Left ventricle myocardium inferior (tissue), 1 donor: ENCODE data around the gene SRR. TPM values are rescaled to one million over a fixed set of nuclear protein-coding genes. Genes with fewer than 3 reads are reported as not detected.

Source experiments
- DNase-seq: peaks from one replicate; pipeline ENCODE4 v3.0.0-alpha.2; 2020
- H3K27ac ChIP-seq: fragments of 200-600 bp; replicated peaks from 2 replicates; pipeline ENCODE4 v1.8.0; 2021
- H3K27me3 ChIP-seq: fragments of 200-600 bp; 2 replicates; pipeline ENCODE4 v1.8.0; 2021; ENCODE audit warnings: low read depth
- H3K36me3 ChIP-seq: fragments of 200-600 bp; 2 replicates; pipeline ENCODE4 v1.8.0; 2021
- H3K4me1 ChIP-seq: fragments of 200-600 bp; 2 replicates; pipeline ENCODE4 v1.8.0; 2021
- H3K4me3 ChIP-seq: fragments of 200-600 bp; 2 replicates; pipeline ENCODE4 v1.8.0; 2021; ENCODE audit warnings: mild to moderate bottlenecking, moderate library complexity
- H3K9me3 ChIP-seq: fragments of 200-600 bp; replicated peaks from 2 replicates; pipeline ENCODE4 v1.8.0; 2021
- intact Hi-C: fragments of 100-400 bp; cut with micrococcal nuclease; formaldehyde crosslinking; loops from one replicate; pipeline ENCODE4 v1.11.0; 2022
- total RNA-seq: library from RNA; stranded (reverse); fragmentation: NEBNext Ultra II Directional; extraction: Animal tissue kit (Norgen Biotek cat#: 25700); gene quantifications from one replicate; pipeline ENCODE4 v1.2.1, GENCODE V29; 2021
- TF ChIP-seq, protein P1 (sequence below): fragments of 200-600 bp; IDR thresholded peaks from 2 replicates; pipeline ENCODE4 v1.8.0; 2021; ENCODE audit warnings: antibody characterized with exemption, mild to moderate bottlenecking, borderline replicate concordance
- donor health status: DM: no; HTN: yes; CAD: no; lungs with severe emphysema.

Gene SRR
- total RNA-seq, 1 donor from 2014 or later = 8.2 TPM

DNA sequence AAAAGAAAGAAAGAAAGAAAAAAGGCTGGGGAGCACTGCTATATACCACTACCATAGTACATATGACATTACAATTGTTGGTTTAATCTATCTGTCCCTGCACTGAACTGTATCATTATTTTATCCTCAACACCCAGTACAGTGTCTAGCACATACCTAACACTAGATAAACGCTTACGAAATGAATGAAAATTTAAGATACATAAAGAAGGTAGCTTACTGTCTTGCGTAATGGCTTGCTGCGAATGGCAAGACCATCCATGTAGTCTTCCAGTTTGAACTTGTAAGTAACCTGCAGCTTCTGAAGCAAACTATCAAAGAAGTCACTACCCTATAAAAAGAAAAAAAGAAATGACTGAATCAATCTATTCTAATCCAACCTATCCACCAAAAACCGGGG is 6.7 kb upstream of the SRR start:
- no peaks in the 10 kb centered on the region for H3K9me3 ChIP-seq
- no peak overlapping the region for H3K4me3 ChIP-seq
- intact Hi-C loops = no loop called here
- H3K27ac ChIP-seq = no peak overlapping the region
- DNase-seq = no peak
- peaks cover 10% of the 10 kb centered on the region for H3K4me1 ChIP-seq
- H3K27me3 ChIP-seq = no peaks in the 10 kb centered on the region
- TF ChIP-seq, protein P1, sequence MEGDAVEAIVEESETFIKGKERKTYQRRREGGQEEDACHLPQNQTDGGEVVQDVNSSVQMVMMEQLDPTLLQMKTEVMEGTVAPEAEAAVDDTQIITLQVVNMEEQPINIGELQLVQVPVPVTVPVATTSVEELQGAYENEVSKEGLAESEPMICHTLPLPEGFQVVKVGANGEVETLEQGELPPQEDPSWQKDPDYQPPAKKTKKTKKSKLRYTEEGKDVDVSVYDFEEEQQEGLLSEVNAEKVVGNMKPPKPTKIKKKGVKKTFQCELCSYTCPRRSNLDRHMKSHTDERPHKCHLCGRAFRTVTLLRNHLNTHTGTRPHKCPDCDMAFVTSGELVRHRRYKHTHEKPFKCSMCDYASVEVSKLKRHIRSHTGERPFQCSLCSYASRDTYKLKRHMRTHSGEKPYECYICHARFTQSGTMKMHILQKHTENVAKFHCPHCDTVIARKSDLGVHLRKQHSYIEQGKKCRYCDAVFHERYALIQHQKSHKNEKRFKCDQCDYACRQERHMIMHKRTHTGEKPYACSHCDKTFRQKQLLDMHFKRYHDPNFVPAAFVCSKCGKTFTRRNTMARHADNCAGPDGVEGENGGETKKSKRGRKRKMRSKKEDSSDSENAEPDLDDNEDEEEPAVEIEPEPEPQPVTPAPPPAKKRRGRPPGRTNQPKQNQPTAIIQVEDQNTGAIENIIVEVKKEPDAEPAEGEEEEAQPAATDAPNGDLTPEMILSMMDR = no peak
- H3K36me3 ChIP-seq = peaks cover 83% of the 10 kb centered on the region

DNA sequence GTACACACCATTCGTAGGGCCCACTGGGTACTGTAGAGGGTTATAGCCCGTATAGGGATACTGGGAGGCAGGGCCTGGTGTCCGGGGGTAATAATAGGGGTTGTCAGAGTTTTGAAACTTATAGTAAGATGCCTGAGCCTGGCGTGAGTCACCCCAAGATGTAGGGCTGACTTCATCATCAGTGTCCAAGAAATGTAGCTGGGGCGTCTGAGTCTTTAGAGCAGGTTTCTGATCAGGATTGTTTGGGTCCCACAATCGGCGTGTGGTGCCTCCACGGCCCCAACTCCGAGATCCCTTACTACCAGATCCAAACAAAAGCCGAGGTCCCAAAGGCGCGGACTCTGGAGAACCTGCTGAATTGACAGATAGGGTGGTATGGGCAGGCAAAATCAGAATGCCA is 4.6 kb upstream of the SRR start:
- intact Hi-C loops = no loop called here
- Histone ChIP-seq H3K4me1 (peaks cover 30% of the 10 kb centered on the region), H3K36me3 (peaks cover 62% of the 10 kb centered on the region), H3K9me3 (no peaks in the 10 kb centered on the region), H3K27me3 (no peaks in the 10 kb centered on the region), H3K27ac (no peak overlapping the region), H3K4me3 (no peak overlapping the region)
- TF ChIP-seq, protein P1 = no peak
- no peak for DNase-seq

DNA sequence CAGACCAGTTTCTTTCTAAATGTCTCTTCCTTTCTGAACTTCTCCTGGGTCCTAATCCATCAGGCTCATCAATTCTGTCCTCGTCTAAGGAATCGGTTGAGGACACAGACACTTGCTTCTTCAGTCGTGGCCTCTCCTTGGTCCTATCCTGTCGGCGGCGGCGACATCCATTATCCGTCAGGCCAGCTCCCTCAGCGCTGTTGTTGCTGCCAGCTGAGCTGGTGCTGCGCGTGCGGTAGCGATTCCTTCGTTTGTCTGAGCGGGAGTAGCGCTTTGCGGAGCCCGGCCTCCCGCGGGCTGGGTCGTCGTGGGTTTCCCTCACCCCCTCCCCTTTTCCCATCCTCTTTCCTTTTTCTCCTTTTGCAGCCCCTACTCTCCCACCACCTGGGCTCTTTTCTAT is 4.0 kb upstream of the SRR start:
- no peaks in the 10 kb centered on the region for H3K9me3 ChIP-seq
- no peaks in the 10 kb centered on the region for H3K27me3 ChIP-seq
- intact Hi-C loops = no loop called here
- no peak overlapping the region for H3K4me3 ChIP-seq
- no peak for DNase-seq
- H3K4me1 ChIP-seq = peaks cover 36% of the 10 kb centered on the region
- H3K27ac ChIP-seq = no peak overlapping the region
- TF ChIP-seq, protein P1 = no peak
- peaks cover 56% of the 10 kb centered on the region for H3K36me3 ChIP-seq

DNA sequence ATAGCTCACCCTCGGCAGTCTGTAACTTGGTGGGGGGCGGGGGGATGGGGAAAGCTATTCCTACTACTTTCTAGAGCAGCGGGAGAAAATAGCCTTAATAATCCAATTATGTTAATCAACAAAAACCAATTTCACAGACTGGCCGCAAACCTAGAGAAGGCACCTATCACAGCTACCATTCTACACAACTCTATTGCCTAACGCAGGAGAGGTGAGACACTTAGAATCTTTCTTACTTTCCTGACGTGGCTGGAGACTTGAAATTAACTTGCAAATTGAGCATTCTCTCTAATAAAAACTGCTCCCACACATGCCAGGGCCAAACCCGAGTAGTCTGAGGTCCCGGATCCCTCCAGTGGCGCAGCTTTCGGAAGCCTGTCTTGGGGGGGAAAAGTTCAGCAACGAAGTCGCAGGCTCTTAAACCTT is 959 bp upstream of the SRR start:
- intact Hi-C loops = no loop called here
- DNase-seq = no peak
- H3K4me3 ChIP-seq = peak overlapping the region; percentile 93
- no peaks in the 10 kb centered on the region for H3K9me3 ChIP-seq
- H3K27me3 ChIP-seq = no peaks in the 10 kb centered on the region
- peaks cover 26% of the 10 kb centered on the region for H3K36me3 ChIP-seq
- peaks cover 37% of the 10 kb centered on the region for H3K4me1 ChIP-seq
- H3K27ac ChIP-seq = peak overlapping the region; percentile 96
- TF ChIP-seq, protein P1 = no peak

DNA sequence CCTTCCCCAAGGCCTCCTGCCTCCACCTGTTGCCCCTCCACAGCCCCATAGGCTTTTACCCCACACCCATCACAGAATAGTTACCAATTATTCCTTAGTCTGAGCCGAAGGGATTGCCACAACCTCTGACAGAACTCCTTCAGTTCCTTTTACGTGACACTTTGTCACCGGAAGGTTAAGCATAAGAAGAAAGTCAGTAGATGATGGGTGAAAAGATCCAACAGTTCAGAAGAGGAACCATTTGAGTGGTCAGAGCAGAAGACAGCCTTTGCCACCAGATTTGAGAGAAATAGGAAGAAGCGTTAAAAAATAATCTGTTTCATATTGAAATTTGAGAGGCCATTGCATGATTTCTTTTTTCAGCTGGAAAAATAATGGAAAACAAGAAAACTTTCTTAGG is 1.2 kb downstream of the SRR start:
- TF ChIP-seq, protein P1 = no peak

More for the DNA sequence above, 1.2 kb downstream of the SRR start:
- H3K27ac ChIP-seq = no peak overlapping the region
- intact Hi-C loops = no loop called here
- DNase-seq = no peak
- no peaks in the 10 kb centered on the region for H3K27me3 ChIP-seq
- peaks cover 46% of the 10 kb centered on the region for H3K4me1 ChIP-seq
- peaks cover 6% of the 10 kb centered on the region for H3K36me3 ChIP-seq
- H3K9me3 ChIP-seq = no peaks in the 10 kb centered on the region
- no peak overlapping the region for H3K4me3 ChIP-seq
